A549 (cell line): ENCODE results near the gene MTMR12.
"Not testable (repeated sequence)": the region's sequence is repeated elsewhere in the genome, so short reads cannot be mapped to it uniquely, and the experiment has no call there.

Experiments
- BHLHE40 ChIP-seq: IDR thresholded peaks from 2 replicates; pipeline ENCODE4 v1.6.1; 2012; ENCODE audit warnings: low read depth, low read length, inconsistent platforms
- CBX2 ChIP-seq: fragments of 200-600 bp; sonication (generic); IDR thresholded peaks from 2 replicates; pipeline ENCODE4 v1.6.1; 2016; ENCODE audit warnings: low read depth, mild to moderate bottlenecking, borderline replicate concordance
- MYC ChIP-seq: IDR thresholded peaks from 2 replicates; pipeline ENCODE4 v1.6.1; 2012; ENCODE audit warnings: mild to moderate bottlenecking, inconsistent platforms, low read length, improper control_type of control experiment, borderline replicate concordance
- POLR2A ChIP-seq: IDR thresholded peaks from 2 replicates; pipeline ENCODE4 v1.6.1; 2012; ENCODE audit warnings: mild to moderate bottlenecking, low read length
- TF ChIP-seq, protein P1 (sequence below): fragments of >200 bp; sonication (Bioruptor Twin); formaldehyde crosslinking; IDR thresholded peaks from 3 replicates; pipeline ENCODE4 v1.5.1; 2016

DNA sequence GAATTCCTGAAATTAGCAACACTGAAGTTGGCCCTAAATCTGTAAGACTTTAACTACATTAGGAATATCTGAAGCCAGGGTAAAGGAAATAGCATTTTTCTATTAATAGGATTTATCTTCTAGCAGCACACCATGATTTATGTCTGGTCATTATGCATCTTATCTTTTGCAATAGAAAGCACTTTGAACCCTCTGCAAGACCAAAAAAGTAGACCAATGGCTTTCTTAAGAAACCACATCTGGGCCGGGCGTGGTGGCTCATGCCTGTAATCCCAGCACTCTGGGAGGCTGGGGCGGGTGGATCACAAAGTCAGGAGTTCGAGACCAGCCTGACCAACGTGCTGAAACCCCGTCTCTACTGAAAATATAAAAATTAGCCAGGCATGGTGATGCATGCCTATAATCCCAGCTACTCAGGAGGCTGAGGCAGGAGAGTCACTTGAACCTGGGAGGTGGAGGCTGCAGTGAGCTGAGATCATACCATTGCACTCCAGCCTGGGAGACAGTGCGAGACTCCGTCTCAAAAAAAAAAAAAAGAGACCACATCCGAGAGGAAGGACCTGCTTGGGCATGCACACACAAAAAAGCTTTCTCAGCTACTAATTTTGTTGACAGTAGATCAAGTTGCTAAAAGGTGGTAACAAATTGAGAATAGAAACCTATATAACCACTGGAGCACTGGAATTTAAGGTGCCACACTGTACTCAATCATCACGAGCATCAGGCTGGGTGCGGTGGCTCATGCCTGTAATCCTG lies 31.2 kb downstream of the MTMR12 start:
- TF ChIP-seq MYC, POLR2A, CBX2, BHLHE40: not testable (repeated sequence)
- TF ChIP-seq, protein P1, sequence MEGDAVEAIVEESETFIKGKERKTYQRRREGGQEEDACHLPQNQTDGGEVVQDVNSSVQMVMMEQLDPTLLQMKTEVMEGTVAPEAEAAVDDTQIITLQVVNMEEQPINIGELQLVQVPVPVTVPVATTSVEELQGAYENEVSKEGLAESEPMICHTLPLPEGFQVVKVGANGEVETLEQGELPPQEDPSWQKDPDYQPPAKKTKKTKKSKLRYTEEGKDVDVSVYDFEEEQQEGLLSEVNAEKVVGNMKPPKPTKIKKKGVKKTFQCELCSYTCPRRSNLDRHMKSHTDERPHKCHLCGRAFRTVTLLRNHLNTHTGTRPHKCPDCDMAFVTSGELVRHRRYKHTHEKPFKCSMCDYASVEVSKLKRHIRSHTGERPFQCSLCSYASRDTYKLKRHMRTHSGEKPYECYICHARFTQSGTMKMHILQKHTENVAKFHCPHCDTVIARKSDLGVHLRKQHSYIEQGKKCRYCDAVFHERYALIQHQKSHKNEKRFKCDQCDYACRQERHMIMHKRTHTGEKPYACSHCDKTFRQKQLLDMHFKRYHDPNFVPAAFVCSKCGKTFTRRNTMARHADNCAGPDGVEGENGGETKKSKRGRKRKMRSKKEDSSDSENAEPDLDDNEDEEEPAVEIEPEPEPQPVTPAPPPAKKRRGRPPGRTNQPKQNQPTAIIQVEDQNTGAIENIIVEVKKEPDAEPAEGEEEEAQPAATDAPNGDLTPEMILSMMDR = not testable (repeated sequence)
